Right cardiac atrium (tissue), 5 donors: ENCODE data around the gene DIP2C. TPM values are rescaled to one million over a fixed set of nuclear protein-coding genes. Genes with fewer than 3 reads are reported as not detected.
"Not testable (repeated sequence)": the region's sequence is repeated elsewhere in the genome, so short reads cannot be mapped to it uniquely, and the experiment has no call there.

Experiments used
- ATAC-seq, 2 donors: fragments of 200-7000 bp; cut with Tn5 transposase; one replicate each; pipeline versions ENCODE4 v1.8.0 to v1.9.1; 2020; ENCODE audit warnings: moderate library complexity in 2 of 2, mild to moderate bottlenecking in 1 of 2
- DNase-seq, 3 donors: peaks; one replicate each; pipeline ENCODE4 v3.0.0-alpha.2; 2020
- H3K27ac ChIP-seq: one replicate; pipeline ENCODE4 v1.5.1; 2013; ENCODE audit warnings: mild to moderate bottlenecking, low read length, control low read depth, moderate library complexity
- H3K27me3 ChIP-seq: one replicate; pipeline ENCODE4 v1.6.1; 2013; ENCODE audit not compliant: control insufficient read depth, insufficient read depth
- H3K4me1 ChIP-seq: one replicate; pipeline ENCODE4 v1.6.1; 2013; ENCODE audit warnings: low read length; ENCODE audit not compliant: control insufficient read depth, insufficient read depth
- H3K4me3 ChIP-seq: one replicate; pipeline ENCODE4 v1.5.1; 2013; ENCODE audit warnings: low read length, control low read depth
- H3K9me3 ChIP-seq: one replicate; pipeline ENCODE4 v1.6.1; 2013; ENCODE audit warnings: low read length; ENCODE audit not compliant: control insufficient read depth
- WGBS: extraction: QIAGEN DNeasy Blood & Tissue Kit; methylation state at CpG from one replicate; pipeline ENCODE4 v1.1.7; 2013; 5-methylcytosine and 5-hydroxymethylcytosine counted together
- intact Hi-C, 4 donors: fragments of 100-400 bp; cut with DNase I; formaldehyde crosslinking; loops; one replicate each; pipeline versions ENCODE4 v1.11.0 to v1.14.0; 2022 to 2023
- polyA plus RNA-seq: library from polyadenylated mRNA; stranded (reverse); fragments of 200-250 nt; gene quantifications from one replicate; pipeline ENCODE4 v1.2.3, GENCODE V29; 2013
- total RNA-seq, 4 donors: library from RNA; stranded (reverse); fragmentation: NEBNext Ultra II Directional; extraction: Animal tissue kit (Norgen Biotek cat#: 25700); gene quantifications; one replicate each; pipeline ENCODE4 v1.2.1, GENCODE V29; 2021
- donor health status: healthy with polysubstance abuse.
- donor health status: DM: no; HTN: yes; CAD: no.
- donor health status: DM: no; HTN: no; CAD: no.
- donor health status: DM: no; HTN: yes; CAD: no; lungs with severe emphysema.
- donor health status: DM: yes; HTN: yes; CAD: no.

Gene DIP2C
- total and polyA plus RNA-seq, 5 donors = 7.9 to 31.5 (median 25.5) TPM

DNA sequence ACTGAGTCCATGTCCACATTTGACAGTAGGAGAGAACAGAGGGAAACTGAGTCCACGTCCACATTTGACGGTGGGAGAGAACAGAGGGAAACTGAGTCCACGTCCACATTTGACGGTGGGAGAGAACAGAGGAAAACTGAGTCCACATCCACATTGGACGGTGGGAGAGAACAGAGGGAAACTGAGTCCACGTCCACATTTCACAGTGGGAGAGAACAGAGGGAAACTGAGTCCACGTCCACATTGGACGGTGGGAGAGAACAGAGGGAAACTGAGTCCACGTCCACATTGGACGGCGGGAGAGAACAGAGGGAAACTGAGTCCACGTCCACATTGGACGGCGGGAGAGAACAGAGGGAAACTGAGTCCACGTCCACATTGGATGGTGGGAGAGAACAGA lies 42.4 kb downstream of the DIP2C start:
- 98% methylated on average over 15 of the region's 15 CpGs for WGBS
- H3K4me1 ChIP-seq, H3K27ac ChIP-seq, H3K9me3 ChIP-seq, intact Hi-C loops, H3K4me3 ChIP-seq, ATAC-seq, H3K27me3 ChIP-seq, DNase-seq: not testable (repeated sequence)

DNA sequence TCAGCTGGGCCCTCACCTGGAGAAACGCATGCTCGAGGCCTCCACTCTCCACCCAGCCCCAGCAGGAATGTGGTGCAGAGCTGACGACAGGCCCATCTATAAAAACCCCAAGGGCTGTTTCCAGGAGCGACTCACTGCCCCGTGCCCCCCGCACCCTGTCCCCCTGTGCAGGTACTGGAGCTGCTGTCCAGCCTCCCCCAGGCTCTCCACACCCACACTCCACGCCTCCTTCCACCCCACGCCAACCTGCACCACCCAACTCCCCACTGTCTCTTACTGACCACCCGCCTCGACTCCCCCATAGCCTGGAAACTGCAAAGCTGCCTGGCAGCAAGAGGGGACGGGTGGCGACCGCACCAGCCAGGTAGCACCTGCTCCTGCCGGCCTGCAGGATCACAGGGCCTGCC lies 43.3 kb downstream of the DIP2C start:
- ATAC-seq (no peak), DNase-seq (peak in 1 of 3 donors; percentile 5)
- no peak overlapping the region for H3K27ac ChIP-seq
- H3K9me3 ChIP-seq = no peaks in the 10 kb centered on the region
- H3K27me3 ChIP-seq = no peaks in the 10 kb centered on the region
- intact Hi-C loops = no loop called here
- 81% methylated on average over 14 of the region's 14 CpGs for WGBS
- H3K4me1 ChIP-seq = peaks cover 2% of the 10 kb centered on the region
- H3K4me3 ChIP-seq = no peak overlapping the region

DNA sequence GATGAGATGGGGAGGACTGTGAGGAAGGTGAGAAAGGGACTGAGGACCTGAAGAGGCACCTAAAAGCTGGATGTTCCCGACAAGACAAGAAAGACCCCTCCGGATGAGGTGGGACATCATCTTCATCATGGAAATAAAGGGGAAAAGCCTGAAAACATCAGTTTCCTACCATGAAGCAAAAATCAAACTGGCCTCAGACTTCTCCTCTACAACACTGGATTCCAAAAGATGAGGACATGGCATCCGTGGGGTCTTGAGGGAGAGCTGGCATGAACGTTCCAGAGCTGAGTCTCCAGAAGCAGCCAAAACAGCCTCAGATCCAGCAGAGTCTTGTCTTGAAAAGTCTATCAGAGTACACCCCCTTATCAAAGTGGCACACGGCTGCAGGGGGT lies 44.5 kb downstream of the DIP2C start:
- intact Hi-C loops = no loop called here
- H3K4me1 ChIP-seq = no peaks in the 10 kb centered on the region
- H3K27ac ChIP-seq = no peak overlapping the region
- no peaks in the 10 kb centered on the region for H3K9me3 ChIP-seq
- 96% methylated on average over 5 of the region's 5 CpGs for WGBS
- H3K4me3 ChIP-seq = no peak overlapping the region
- no peak for DNase-seq
- no peaks in the 10 kb centered on the region for H3K27me3 ChIP-seq
- ATAC-seq = no peak

DNA sequence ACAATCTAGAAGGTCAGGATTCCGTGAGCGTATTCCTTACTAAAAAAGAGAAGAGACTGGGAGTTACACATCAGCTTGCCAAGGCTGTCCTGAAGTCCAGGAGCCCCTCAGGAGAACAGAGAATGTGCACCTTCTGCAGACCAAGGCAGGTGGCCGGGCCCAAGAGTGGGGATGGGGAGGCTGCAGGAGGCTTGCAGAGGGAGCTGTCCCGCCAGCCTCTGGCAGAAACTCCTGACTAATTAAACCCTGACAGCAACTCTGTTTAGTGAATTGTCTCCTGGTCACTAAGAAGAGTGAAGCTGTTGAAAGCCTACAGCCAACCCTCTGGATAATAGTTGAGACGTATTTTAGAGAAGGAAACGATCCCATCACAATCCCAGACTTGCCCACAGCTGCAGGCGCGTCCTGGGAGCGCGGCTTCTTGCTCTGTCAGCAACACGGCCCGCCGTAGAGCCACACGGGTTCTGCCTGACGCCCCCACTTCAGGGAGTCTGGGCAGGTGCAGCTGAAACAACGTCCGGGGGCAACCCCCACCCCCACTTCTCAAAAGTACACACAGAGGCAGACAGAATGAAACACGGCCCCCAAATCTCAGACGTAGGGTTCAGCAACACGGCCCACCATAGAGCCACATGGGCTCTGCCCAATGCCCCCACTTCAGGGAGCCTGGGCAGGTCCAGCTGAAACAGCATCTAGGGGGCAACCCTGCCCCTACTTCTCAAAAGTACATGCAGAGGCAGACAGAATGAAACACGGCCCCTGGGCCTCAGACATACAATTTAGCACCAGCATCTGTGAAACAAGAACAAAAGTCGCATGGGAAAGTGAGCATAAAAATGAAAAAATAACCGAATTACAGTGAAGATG lies 45.2 kb downstream of the DIP2C start:
- ATAC-seq = no peak
- intact Hi-C loops = no loop called here
- 89% methylated on average over 23 of the region's 23 CpGs for WGBS
- DNase-seq = peak in 1 of 3 donors; percentile 33
- H3K9me3 ChIP-seq = no peaks in the 10 kb centered on the region
- no peaks in the 10 kb centered on the region for H3K27me3 ChIP-seq
- H3K27ac ChIP-seq = no peak overlapping the region
- no peak overlapping the region for H3K4me3 ChIP-seq
- H3K4me1 ChIP-seq = no peaks in the 10 kb centered on the region

DNA sequence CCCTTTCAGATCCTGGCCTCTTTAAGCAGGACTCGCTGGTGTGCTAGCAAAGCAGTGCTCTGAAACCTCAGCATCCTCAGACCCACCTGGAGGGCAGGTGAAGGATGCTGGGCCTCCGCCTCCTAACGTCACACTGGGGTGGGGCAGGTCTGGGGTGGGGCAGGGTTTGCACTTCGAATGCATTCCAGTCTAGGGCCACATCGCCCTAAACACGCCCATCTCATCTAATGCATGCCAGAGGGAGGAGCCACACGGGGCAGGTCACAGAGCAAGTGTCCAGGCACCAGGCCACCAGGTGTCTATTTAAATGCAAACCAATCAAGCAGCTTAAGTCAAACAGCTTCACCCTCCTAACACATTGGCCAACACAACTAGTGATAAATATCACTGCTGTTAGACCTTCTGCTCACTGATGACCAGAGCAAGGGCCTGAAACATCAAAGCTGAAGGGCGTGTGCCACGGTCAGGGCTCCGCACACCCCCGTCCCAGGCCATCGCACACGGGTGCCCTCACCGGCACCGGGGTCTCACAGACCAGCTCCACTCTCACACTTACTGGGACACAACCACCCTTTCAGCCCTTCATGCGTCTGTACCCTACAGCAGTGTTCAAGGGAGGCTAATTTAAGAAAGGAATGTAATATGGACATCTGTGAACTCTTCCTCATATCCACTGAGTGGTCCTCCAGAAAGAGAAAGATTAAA lies 47.1 kb downstream of the DIP2C start:
- intact Hi-C loops = no loop called here
- no peak overlapping the region for H3K27ac ChIP-seq
- H3K4me3 ChIP-seq = no peak overlapping the region
- ATAC-seq (peak; percentile 27 to 30), DNase-seq (peak in 1 of 3 donors; percentile 18)
- no peaks in the 10 kb centered on the region for H3K9me3 ChIP-seq
- H3K4me1 ChIP-seq = no peaks in the 10 kb centered on the region
- WGBS = 81% methylated on average over 16 of the region's 16 CpGs
- H3K27me3 ChIP-seq = no peaks in the 10 kb centered on the region

DNA sequence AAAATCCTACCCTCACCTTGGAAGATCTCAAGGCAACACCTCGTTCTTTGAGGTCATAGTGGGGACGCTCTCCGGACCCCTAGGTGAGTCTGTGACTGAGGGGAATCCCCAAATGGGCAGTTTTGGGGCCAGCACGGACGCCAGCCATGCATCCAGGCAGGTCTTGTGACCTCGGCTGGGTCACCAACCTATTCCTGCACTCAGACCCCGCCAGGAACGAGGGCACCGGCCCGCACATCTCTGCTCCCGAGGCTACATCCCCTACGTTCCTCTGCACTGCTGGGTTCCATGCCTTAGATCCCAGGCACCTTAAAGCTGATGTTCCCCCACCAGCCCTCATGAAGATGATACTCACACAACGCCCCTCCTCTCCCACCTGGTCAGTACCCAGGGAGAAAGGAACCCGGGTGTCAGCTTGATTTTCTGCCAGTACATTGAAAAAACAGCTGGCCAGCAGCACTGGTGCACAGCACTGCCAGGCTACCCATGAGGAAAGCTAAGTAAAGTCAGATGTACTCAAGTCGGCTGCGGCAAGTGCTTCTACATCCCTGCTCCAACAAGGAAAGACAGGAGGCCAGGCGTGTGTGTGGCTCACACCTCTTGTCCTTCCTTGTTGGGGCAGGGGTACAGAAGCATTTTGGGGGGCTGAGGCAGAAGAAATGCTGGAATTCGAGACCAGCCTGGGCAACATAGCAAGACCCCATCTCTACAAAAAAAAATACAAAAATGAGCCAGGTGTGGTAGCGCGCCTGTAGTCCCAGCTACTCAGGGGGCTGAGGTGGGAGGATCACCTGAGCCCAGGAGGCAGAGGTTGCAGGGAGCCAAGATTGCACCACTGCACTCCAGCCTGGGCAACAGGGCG lies 48.1 kb downstream of the DIP2C start:
- peak in 1 of 3 donors; percentile 38 for DNase-seq
- no peak overlapping the region for H3K27ac ChIP-seq
- H3K27me3 ChIP-seq = no peaks in the 10 kb centered on the region
- H3K4me3 ChIP-seq = no peak overlapping the region
- 94% methylated on average over 21 of the region's 21 CpGs for WGBS
- no peaks in the 10 kb centered on the region for H3K9me3 ChIP-seq
- H3K4me1 ChIP-seq = no peaks in the 10 kb centered on the region
- ATAC-seq = no peak
- intact Hi-C loops = no loop called here

DNA sequence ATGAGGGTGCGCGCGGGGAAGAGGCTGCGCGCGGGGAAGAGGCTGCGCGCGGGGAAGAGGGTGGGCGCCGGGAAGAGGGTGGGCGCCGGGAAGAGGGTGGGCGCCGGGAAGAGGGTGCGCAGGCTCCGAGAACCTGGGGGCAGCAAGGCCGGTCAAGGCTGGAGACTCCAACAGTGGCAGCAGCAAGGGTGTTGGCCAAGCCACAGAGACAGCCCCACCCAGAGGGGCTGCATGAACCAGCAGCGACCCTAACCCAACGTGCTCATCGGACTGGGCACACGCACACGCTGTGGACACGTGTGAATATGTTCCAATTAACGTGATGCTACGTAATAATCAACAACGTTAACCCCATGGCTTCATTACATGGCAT lies 48.8 kb downstream of the DIP2C start:
- no peaks in the 10 kb centered on the region for H3K27me3 ChIP-seq
- peaks cover under 1% of the 10 kb centered on the region for H3K4me1 ChIP-seq
- H3K4me3 ChIP-seq = no peak overlapping the region
- H3K9me3 ChIP-seq = no peaks in the 10 kb centered on the region
- 89% methylated on average over 27 of the region's 27 CpGs for WGBS
- ATAC-seq (no peak), DNase-seq (peak in 1 of 3 donors; percentile 36)
- intact Hi-C loops = no loop called here
- H3K27ac ChIP-seq = no peak overlapping the region

DNA sequence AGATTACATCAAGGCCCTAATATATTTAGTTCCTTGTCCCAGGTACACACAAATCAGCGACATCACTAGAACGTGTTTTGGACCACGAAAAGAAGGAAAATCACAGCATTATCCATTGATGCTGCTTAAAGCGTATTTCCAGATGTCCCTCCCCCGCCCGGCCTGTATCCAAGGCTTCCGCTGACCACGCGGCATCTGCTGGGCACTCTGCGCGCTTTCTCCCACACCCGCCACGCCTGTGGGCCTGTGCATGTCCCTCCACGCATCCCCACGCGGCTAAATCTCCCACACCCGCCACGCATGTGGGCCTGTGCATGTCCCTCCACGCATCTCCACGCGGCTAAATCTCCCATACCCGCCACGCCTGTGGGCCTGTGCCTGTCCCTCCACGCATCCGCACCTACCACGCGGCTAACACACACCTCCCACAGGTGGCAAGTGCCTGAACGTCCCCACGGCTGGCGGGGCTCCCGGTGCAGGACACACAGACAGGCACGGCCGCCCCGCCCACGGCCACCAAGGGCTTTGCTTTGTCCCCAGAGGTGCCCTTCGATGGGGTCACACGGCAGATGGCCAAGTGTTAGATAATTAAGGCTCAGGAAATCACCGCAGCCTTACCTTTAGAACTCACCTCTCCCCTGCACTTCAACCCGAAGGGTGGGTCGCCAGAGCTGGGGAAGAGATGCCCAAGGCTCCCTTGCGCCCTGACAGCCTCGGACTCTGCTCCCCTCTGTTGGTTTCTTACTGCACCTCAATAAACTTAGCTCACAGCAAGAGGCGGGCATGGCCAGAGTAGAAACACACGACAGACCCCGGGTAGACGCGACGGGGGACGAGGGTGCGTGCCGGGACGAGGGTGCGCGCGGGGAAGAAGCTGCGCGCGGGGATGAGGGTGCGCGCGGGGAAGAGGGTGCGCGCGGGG lies 49.5 kb downstream of the DIP2C start:
- peak in 1 of 3 donors; percentile 42 for DNase-seq
- ATAC-seq = no peak
- 94% methylated on average over 64 of the region's 64 CpGs for WGBS
- H3K27ac ChIP-seq = no peak overlapping the region
- H3K4me1 ChIP-seq = peaks cover 3% of the 10 kb centered on the region
- no peaks in the 10 kb centered on the region for H3K9me3 ChIP-seq
- intact Hi-C loops = no loop called here
- no peaks in the 10 kb centered on the region for H3K27me3 ChIP-seq
- H3K4me3 ChIP-seq = no peak overlapping the region

DNA sequence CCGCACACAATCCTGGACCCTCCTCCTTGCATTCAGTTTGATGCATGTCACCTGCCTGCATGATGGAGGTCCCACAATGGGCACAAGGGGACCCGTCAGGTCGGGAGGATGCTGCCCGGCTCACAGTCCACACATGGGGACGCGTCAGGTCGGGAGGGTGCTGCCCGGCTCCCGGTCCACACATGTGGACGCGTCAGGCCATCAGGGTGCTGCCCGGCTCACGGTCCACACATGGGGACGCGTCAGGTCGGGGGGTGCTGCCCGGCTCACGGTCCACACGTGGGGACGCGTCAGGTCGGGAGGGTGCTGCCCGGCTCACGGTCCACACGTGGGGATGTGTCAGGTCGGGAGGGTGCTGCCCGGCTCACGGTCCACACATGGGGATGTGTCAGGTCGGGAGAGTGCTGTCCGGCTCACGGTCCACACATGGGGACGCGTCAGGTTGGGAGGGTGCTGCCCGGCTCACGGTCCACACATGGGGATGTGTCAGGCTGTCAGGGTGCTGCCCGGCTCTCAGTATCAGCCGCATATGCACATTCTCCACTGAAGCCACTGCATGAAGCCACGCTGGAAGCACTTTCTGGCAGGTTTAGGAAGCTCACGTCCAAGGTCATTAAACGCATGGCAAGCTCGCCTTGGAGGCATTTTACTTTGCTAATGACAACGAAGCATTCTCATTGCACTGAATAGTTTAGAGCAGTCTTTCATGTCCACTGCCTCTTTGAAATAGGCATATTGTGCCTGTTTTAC lies 50.3 kb downstream of the DIP2C start:
- Histone ChIP-seq H3K9me3 (no peaks in the 10 kb centered on the region), H3K4me3 (no peak overlapping the region), H3K4me1 (peaks cover 3% of the 10 kb centered on the region), H3K27me3 (no peaks in the 10 kb centered on the region), H3K27ac (no peak overlapping the region)
- ATAC-seq = no peak
- DNase-seq = peak in 1 of 3 donors; percentile 33
- intact Hi-C loops = no loop called here
- 90% methylated on average over 42 of the region's 42 CpGs for WGBS
